Prostate gland (tissue), 2 donors: ENCODE results near the gene SLC22A13. TPM values are rescaled to one million over a fixed set of nuclear protein-coding genes. Genes with fewer than 3 reads are reported as not detected.

Source experiments
- DNase-seq: peaks from one replicate; pipeline ENCODE4 v3.0.0-alpha.2; 2019; ENCODE audit warnings: low spot score
- H3K27ac ChIP-seq, 2 donors: fragments of 200-600 bp; sonication (generic); 2 replicates each; pipeline ENCODE4 v1.5.1; 2017 to 2019
- H3K27me3 ChIP-seq: fragments of 200-600 bp; sonication (generic); replicated peaks from 2 replicates; pipeline ENCODE4 v1.5.1; 2019; ENCODE audit not compliant: insufficient read depth
- H3K36me3 ChIP-seq, 2 donors: fragments of 200-600 bp; sonication (generic); 1 replicate in 1 of 2; 2 replicates in 1 of 2; pipeline versions ENCODE4 v1.5.1 to v1.8.1; 2017 to 2019
- H3K4me1 ChIP-seq: fragments of 200-600 bp; sonication (generic); replicated peaks from 2 replicates; pipeline ENCODE4 v1.5.1; 2019
- H3K4me3 ChIP-seq, 2 donors: fragments of 200-600 bp; sonication (generic); 2 replicates each; pipeline ENCODE4 v1.5.1; 2017 to 2019
- H3K9me3 ChIP-seq: fragments of 200-600 bp; sonication (generic); 2 replicates; pipeline ENCODE4 v1.5.1; 2017
- POLR2A ChIP-seq: fragments of 450-650 bp; IDR thresholded peaks from one replicate; pipeline ENCODE4 v1.6.1; 2016; ENCODE audit warnings: antibody characterized with exemption, mild to moderate bottlenecking
- POLR2AphosphoS5 ChIP-seq: sonication (generic); formaldehyde crosslinking; IDR thresholded peaks from one replicate; pipeline ENCODE4 v1.6.1; 2017; ENCODE audit warnings: antibody characterized with exemption
- intact Hi-C: fragments of 100-400 bp; cut with DNase I; formaldehyde crosslinking; loops from one replicate; pipeline ENCODE4 v1.14.2; 2022
- small RNA-seq, 2 donors: library from RNA; depleted of rRNA; stranded (forward); fragments of <200 nt; gene quantifications; one replicate each; pipeline ENCODE3, GENCODE V24; 2016
- total RNA-seq, 2 donors: library from RNA; depleted of rRNA; stranded (reverse); fragments of >200 nt; gene quantifications; one replicate each; pipeline ENCODE4 v1.1.0, GENCODE V29; 2016

SLC22A13 gene
- total RNA-seq, 2 donors from 2014 or later = 1.6 TPM; not detected in 1

DNA sequence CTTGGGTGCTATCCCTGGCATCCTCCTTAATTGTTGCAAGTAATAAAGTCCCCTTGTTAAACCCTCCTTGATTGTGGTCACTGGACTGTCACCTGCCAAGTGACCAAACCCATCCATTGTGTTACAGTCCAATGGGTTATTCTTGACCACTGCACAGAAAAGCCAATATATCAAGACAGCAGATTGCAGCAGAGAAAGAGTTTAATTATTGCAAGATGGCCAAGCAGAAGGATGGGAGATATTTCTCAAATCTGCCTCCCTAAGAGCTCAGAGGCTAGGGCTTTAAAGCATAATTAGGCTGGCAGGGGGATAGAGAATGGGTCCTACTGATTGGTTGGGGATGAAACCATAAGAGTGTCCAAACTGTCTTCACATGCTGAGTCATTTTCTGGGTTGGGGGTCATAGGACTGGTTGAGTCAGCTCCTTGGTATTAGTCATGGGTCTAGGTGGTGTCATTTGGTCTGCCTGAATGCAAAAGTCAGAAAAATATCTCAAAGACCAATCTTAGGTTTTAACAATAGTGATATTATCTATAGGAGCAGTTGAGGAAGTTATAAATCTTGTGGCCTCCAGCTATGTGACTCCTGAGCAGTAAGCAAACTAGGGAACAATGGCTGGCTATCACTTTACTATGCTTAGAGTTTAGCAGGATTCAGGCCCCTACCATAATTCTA lies 61.9 kb downstream of the SLC22A13 start:
- intact Hi-C loops = no loop called here
- no peak overlapping the region for H3K4me3 ChIP-seq
- no peak for TF ChIP-seq POLR2A
- TF ChIP-seq POLR2AphosphoS5 = no peak
- H3K4me1 ChIP-seq = no peaks in the 10 kb centered on the region
- DNase-seq = no peak
- no peaks in the 10 kb centered on the region for H3K36me3 ChIP-seq
- H3K9me3 ChIP-seq = no peaks in the 10 kb centered on the region
- no peaks in the 10 kb centered on the region for H3K27me3 ChIP-seq
- H3K27ac ChIP-seq = no peak overlapping the region

Small RNA genes lying within 50 kb of the gene (small RNA-seq; reads per million reads assigned to genes)
- gene RNU6-235P = 0 reads per million in 2 donors

Other genes starting within 250 kb of the SLC22A13 start
- 100 to 1,000 TPM in 1 of 2 donors, 10 to 100 TPM in 1; 29.7 to 176 TPM for gene PLCD1, start 236.2 kb upstream of the SLC22A13 start, total RNA-seq
- gene DLEC1, start 226.6 kb upstream of the SLC22A13 start, total RNA-seq = 10 to 100 TPM in 1 of 2 donors, under 1 TPM in 1; 0.32 to 13.1 TPM
- gene ACAA1, start 128.7 kb upstream of the SLC22A13 start, total RNA-seq = 100 to 1,000 TPM in 1 of 2 donors, 10 to 100 TPM in 1; 89.8 to 112 TPM
- gene MYD88, start 127.2 kb upstream of the SLC22A13 start, total RNA-seq = 10 to 100 TPM; 21.4 to 30.8 TPM
- gene OXSR1, start 100.3 kb upstream of the SLC22A13 start, total RNA-seq = 10 to 100 TPM; 21.2 to 32.7 TPM
- gene SLC22A14, start 16.5 kb downstream of the SLC22A13 start, total RNA-seq = 1 to 10 TPM in 1 of 2 donors, under 1 TPM in 1; 0.64 to 1.5 TPM
- 1 to 10 TPM; 4.9 TPM for gene XYLB, start 81.0 kb downstream of the SLC22A13 start, total RNA-seq
- gene ACVR2B, start 188.1 kb downstream of the SLC22A13 start, total RNA-seq = 10 to 100 TPM in 1 of 2 donors, 1 to 10 TPM in 1; 5.8 to 24.3 TPM
- gene EXOG, start 230.5 kb downstream of the SLC22A13 start, total RNA-seq = 10 to 100 TPM in 1 of 2 donors, 1 to 10 TPM in 1; 6.4 to 12.4 TPM